ENCODE measurements around the gene SRP72.

DNA sequence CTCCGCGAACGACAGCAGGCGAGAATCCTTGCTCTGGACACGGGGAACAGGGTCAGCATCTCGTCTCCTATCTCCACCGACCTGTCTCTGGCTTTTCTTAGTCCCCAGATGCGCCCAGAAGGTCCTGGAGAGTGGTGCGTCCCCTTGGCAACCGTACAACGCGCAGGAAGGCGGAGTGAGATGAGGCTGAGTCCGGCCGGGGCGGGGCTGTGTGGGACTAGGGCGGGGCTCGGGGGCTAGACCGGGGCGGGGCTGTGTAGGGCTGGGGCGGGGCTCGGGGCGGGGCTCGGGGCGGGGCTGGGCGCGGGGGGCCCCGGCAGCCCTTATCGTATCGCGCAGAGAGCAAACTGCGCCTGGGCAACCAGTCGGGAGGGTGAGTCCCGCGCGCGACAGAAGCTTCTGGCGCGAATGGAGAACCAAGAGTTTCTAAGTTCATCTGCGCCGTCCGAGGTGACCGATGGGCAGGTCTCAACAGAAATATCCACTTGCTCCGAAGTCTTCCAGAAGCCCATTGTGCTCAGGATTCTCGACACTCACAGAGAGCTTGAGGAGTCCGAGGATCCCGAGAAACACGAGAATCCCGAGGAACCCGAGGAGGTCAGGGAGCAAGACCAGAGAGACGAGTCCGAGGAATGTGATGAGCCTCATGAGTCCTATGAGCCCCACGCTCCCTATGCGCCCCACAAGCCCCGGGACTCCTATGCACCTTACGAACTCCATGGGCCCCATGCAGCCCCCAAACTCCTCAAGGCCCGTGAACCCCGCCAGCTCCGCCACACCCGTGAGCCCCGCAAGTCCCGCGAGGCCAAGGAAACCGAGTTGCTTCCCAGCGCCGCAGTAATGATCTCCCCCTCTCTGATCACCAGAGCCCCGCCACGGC lies 63.1 kb downstream of the SRP72 start:
- no peak for TF ChIP-seq POLR2AphosphoS5 (IDR thresholded peaks at IDR 0.05; ENCODE audit: low read depth)
- TF ChIP-seq, protein P1, sequence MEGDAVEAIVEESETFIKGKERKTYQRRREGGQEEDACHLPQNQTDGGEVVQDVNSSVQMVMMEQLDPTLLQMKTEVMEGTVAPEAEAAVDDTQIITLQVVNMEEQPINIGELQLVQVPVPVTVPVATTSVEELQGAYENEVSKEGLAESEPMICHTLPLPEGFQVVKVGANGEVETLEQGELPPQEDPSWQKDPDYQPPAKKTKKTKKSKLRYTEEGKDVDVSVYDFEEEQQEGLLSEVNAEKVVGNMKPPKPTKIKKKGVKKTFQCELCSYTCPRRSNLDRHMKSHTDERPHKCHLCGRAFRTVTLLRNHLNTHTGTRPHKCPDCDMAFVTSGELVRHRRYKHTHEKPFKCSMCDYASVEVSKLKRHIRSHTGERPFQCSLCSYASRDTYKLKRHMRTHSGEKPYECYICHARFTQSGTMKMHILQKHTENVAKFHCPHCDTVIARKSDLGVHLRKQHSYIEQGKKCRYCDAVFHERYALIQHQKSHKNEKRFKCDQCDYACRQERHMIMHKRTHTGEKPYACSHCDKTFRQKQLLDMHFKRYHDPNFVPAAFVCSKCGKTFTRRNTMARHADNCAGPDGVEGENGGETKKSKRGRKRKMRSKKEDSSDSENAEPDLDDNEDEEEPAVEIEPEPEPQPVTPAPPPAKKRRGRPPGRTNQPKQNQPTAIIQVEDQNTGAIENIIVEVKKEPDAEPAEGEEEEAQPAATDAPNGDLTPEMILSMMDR (IDR thresholded peaks at IDR 0.05; ENCODE audit: insufficient read depth, low read length): no peak
- no peak for TF ChIP-seq GABPA (IDR thresholded peaks at IDR 0.05; ENCODE audit: low read depth)

Data from HL-60 (cell line).